ENCODE results near the gene MGAT3. TPM values are rescaled to one million over a fixed set of nuclear protein-coding genes. Genes with fewer than 3 reads are reported as not detected.
A peak's percentile ranks its signal among the peaks of the same experiment; 100 is the strongest.

The MGAT3 gene
- total and polyA plus RNA-seq, 2 of the 13 experiments (the other 11 are each of a cell fraction or from before 2014, with no cell fraction given): 0.11 to 0.15 TPM

- TF ChIP-seq, protein P1, sequence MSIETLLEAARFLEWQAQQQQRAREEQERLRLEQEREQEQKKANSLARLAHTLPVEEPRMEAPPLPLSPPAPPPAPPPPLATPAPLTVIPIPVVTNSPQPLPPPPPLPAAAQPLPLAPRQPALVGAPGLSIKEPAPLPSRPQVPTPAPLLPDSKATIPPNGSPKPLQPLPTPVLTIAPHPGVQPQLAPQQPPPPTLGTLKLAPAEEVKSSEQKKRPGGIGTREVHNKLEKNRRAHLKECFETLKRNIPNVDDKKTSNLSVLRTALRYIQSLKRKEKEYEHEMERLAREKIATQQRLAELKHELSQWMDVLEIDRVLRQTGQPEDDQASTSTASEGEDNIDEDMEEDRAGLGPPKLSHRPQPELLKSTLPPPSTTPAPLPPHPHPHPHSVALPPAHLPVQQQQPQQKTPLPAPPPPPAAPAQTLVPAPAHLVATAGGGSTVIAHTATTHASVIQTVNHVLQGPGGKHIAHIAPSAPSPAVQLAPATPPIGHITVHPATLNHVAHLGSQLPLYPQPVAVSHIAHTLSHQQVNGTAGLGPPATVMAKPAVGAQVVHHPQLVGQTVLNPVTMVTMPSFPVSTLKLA (IDR thresholded peaks at IDR 0.05): no peak
- TF ChIP-seq TBX2 (CRISPR knock-in tag; IDR thresholded peaks at IDR 0.05; ENCODE audit: borderline replicate concordance) (peak; percentile 73), POLR2AphosphoS5 (IDR thresholded peaks at IDR 0.05; ENCODE audit: low read depth, low read length) (no peak), NKX3-1 (CRISPR knock-in tag; IDR thresholded peaks at IDR 0.05) (no peak), ZC3H13 (CRISPR knock-in tag; IDR thresholded peaks at IDR 0.05) (peak; percentile 46; the same call in 1 of the 2 replicates), SMAD9 (CRISPR knock-in tag; IDR thresholded peaks at IDR 0.05) (no peak)
- TF ChIP-seq, protein P2, sequence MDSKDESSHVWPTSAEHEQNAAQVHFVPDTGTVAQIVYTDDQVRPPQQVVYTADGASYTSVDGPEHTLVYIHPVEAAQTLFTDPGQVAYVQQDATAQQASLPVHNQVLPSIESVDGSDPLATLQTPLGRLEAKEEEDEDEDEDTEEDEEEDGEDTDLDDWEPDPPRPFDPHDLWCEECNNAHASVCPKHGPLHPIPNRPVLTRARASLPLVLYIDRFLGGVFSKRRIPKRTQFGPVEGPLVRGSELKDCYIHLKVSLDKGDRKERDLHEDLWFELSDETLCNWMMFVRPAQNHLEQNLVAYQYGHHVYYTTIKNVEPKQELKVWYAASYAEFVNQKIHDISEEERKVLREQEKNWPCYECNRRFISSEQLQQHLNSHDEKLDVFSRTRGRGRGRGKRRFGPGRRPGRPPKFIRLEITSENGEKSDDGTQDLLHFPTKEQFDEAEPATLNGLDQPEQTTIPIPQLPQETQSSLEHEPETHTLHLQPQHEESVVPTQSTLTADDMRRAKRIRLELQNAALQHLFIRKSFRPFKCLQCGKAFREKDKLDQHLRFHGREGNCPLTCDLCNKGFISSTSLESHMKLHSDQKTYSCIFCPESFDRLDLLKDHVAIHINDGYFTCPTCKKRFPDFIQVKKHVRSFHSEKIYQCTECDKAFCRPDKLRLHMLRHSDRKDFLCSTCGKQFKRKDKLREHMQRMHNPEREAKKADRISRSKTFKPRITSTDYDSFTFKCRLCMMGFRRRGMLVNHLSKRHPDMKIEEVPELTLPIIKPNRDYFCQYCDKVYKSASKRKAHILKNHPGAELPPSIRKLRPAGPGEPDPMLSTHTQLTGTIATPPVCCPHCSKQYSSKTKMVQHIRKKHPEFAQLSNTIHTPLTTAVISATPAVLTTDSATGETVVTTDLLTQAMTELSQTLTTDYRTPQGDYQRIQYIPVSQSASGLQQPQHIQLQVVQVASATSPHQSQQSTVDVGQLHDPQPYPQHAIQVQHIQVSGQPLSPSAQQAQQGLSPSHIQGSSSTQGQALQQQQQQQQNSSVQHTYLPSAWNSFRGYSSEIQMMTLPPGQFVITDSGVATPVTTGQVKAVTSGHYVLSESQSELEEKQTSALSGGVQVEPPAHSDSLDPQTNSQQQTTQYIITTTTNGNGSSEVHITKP (CRISPR knock-in tag; IDR thresholded peaks at IDR 0.05; ENCODE audit: low read depth): peak; percentile 95
- TF ChIP-seq, protein P3, sequence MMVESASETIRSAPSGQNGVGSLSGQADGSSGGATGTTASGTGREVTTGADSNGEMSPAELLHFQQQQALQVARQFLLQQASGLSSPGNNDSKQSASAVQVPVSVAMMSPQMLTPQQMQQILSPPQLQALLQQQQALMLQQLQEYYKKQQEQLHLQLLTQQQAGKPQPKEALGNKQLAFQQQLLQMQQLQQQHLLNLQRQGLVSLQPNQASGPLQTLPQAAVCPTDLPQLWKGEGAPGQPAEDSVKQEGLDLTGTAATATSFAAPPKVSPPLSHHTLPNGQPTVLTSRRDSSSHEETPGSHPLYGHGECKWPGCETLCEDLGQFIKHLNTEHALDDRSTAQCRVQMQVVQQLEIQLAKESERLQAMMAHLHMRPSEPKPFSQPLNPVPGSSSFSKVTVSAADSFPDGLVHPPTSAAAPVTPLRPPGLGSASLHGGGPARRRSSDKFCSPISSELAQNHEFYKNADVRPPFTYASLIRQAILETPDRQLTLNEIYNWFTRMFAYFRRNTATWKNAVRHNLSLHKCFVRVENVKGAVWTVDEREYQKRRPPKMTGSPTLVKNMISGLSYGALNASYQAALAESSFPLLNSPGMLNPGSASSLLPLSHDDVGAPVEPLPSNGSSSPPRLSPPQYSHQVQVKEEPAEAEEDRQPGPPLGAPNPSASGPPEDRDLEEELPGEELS (CRISPR knock-in tag; IDR thresholded peaks at IDR 0.05): peak; percentile 89
Measured at GRCh38 chr22:39469681-39470450, 13.1 kb downstream of the MGAT3 start (continued).
